GM12878 (cell line): ENCODE results near the gene DEF6. TPM values are rescaled to one million over a fixed set of nuclear protein-coding genes. Genes with fewer than 3 reads are reported as not detected.

Experiments
- ATAC-seq: fragments of 200-7000 bp; cut with Tn5 transposase; 3 replicates; pipeline ENCODE4 v1.9.1; 2020; ENCODE audit warnings: mild to moderate bottlenecking, moderate library complexity
- BruUV-seq: library from RNA; stranded (reverse); fragments of 400-500 nt; replicated peaks from 2 replicates; lab custom pipeline; 2021; lab: Mats Ljungman, UMichigan
- CTCF ChIA-PET: fragments of 300-600 bp; sonication (Branson Sonifier 250); formaldehyde crosslinking; extraction: SDS; loops from one replicate; lab custom pipeline; 2021; ENCODE audit warnings: inconsistent platforms; lab: Yijun Ruan, JAX
- POLR2A ChIA-PET: fragments of 350-600 bp; formaldehyde crosslinking; extraction: SDS; loops from one replicate; lab custom pipeline; 2021; ENCODE audit warnings: inconsistent platforms; lab: Charles Lee
- RAD21 ChIA-PET: fragments of 300-600 bp; sonication (Branson Sonifier 250); formaldehyde crosslinking; loops from one replicate; lab custom pipeline; 2023; ENCODE audit warnings: antibody characterized with exemption; ENCODE audit not compliant: unreplicated experiment; lab: Charles Lee
- SMC1A ChIA-PET: fragments of 300-600 bp; sonication (Branson Sonifier 250); formaldehyde crosslinking; loops from one replicate; lab custom pipeline; 2023; ENCODE audit not compliant: unreplicated experiment, uncharacterized antibody; lab: Charles Lee
- DNase-seq: peaks from one replicate; pipeline ENCODE4 v3.0.0-alpha.2; 2011; ENCODE audit warnings: low read depth, low spot score
- FAIRE-seq: peaks from 3 replicates; lab custom pipeline; 2011; peaks lifted over from hg19 to GRCh38; lab: Jason Lieb, UNC
- H2AFZ ChIP-seq: 2 replicates; pipeline ENCODE4 v1.6.0; 2011; ENCODE audit warnings: low read depth, low read length, control low read depth; ENCODE audit not compliant: control insufficient read depth
- H3K27ac ChIP-seq: 2 replicates; pipeline ENCODE4 v1.5.1; 2011; ENCODE audit warnings: control low read depth; ENCODE audit not compliant: control insufficient read depth, insufficient read depth
- H3K27me3 ChIP-seq, 2 experiments: replicated peaks in 1 of 2; 2 replicates each; pipeline versions ENCODE4 v1.6.0 to v1.6.1; 2011; ENCODE audit warnings: low read length in 1 of 2; ENCODE audit not compliant: control insufficient read depth in 2 of 2, insufficient read depth in 2 of 2
- H3K36me3 ChIP-seq, 2 experiments: 2 replicates each; pipeline ENCODE4 v1.5.1; 2011; ENCODE audit warnings: low read length in 1 of 2; ENCODE audit not compliant: control insufficient read depth in 2 of 2, insufficient read depth in 2 of 2
- H3K4me1 ChIP-seq: 2 replicates; pipeline ENCODE4 v1.6.1; 2011; ENCODE audit warnings: mild to moderate bottlenecking, low read length, moderate library complexity, mixed read lengths; ENCODE audit not compliant: control insufficient read depth, insufficient read depth
- H3K4me2 ChIP-seq: 2 replicates; pipeline ENCODE4 v1.6.0; 2011; ENCODE audit warnings: control low read depth; ENCODE audit not compliant: control insufficient read depth, insufficient read depth
- H3K4me3 ChIP-seq: fragments of 200-600 bp; sonication (generic); 2 replicates; pipeline ENCODE4 v1.5.1; 2016
- H3K79me2 ChIP-seq: 2 replicates; pipeline ENCODE4 v1.6.0; 2011; ENCODE audit warnings: low read length; ENCODE audit not compliant: control insufficient read depth, insufficient read depth
- H3K9ac ChIP-seq: 2 replicates; pipeline ENCODE4 v1.8.0; 2011; ENCODE audit warnings: low read length, control low read depth, mixed read lengths; ENCODE audit not compliant: control insufficient read depth, insufficient read depth
- H3K9me3 ChIP-seq: replicated peaks from 3 replicates; pipeline ENCODE4 v1.5.1; 2011; ENCODE audit warnings: mild to moderate bottlenecking, low read length; ENCODE audit not compliant: control insufficient read depth, insufficient read depth
- H4K20me1 ChIP-seq: 2 replicates; pipeline ENCODE4 v1.6.0; 2011; ENCODE audit not compliant: control insufficient read depth, insufficient read depth
- BCL11A ChIP-seq: IDR thresholded peaks from 2 replicates; pipeline ENCODE4 v1.6.1; 2011; ENCODE audit warnings: low read depth, low read length
- CBFB ChIP-seq: IDR thresholded peaks from 2 replicates; pipeline ENCODE4 v1.6.1; 2016; ENCODE audit warnings: antibody characterized with exemption, low read depth
- DPF2 ChIP-seq: fragments of 450-650 bp; IDR thresholded peaks from 2 replicates; pipeline ENCODE4 v1.6.1; 2017; ENCODE audit warnings: mild to moderate bottlenecking
- E2F8 ChIP-seq: fragments of 450-650 bp; IDR thresholded peaks from 2 replicates; pipeline ENCODE4 v1.6.1; 2018; ENCODE audit warnings: mild to moderate bottlenecking, low read depth, moderate library complexity; ENCODE audit not compliant: partially characterized antibody
- IRF4 ChIP-seq: IDR thresholded peaks from 2 replicates; pipeline ENCODE4 v1.6.1; 2011; ENCODE audit warnings: low read depth, low read length
- NFYA ChIP-seq: IDR thresholded peaks from 2 replicates; pipeline ENCODE4 v1.6.1; 2011; ENCODE audit warnings: low read depth, mild to moderate bottlenecking, low read length, improper control_type of control experiment, borderline replicate concordance
- SMAD1 ChIP-seq: fragments of 450-650 bp; IDR thresholded peaks from 2 replicates; pipeline ENCODE4 v1.6.1; 2018; ENCODE audit warnings: mild to moderate bottlenecking, low read depth; ENCODE audit not compliant: partially characterized antibody
- ZNF207 ChIP-seq: fragments of 450-650 bp; IDR thresholded peaks from 2 replicates; pipeline ENCODE4 v1.6.1; 2014; ENCODE audit warnings: antibody characterized with exemption, mild to moderate bottlenecking, borderline replicate concordance
- WGBS: methylation state at CpG from one replicate; pipeline ENCODE4 v1.1.6; 2016; ENCODE audit warnings: low lambda C conversion rate; ENCODE audit not compliant: insufficient replicate concordance, insufficient coverage; ENCODE audit errors: missing lambda C conversion rate; 5-methylcytosine and 5-hydroxymethylcytosine counted together
- in situ Hi-C: fragments of 300-500 bp; cut with MboI; formaldehyde crosslinking; loops from 9 replicates; pipeline ENCODE4 v1.14.3; 2018; ENCODE audit warnings: mixed read lengths
- intact Hi-C: fragments of 100-400 bp; cut with micrococcal nuclease; formaldehyde crosslinking; loops from one replicate; pipeline ENCODE4 v1.14.2; 2022; ENCODE audit not compliant: unreplicated experiment
- polyA plus RNA-seq, 11 experiments: library from polyadenylated mRNA; depleted of rRNA in 4 of 11; unstranded in 6 of 11; stranded (reverse) in 5 of 11; fragments of >200 nt; fragmentation: Nextera tagmentation in 4 of 11; fragmentation: Illumina TruSeq in 1 of 11; extraction: Ambion mirVana in 4 of 11; extraction: Trizol in 1 of 11; gene quantifications; 1 replicate in 1 of 11; 2 replicates in 10 of 11; pipeline versions ENCODE4 v1.2.1 to v1.2.3, GENCODE V29; 2011 to 2016; ENCODE audit warnings: inconsistent platforms in 2 of 11, missing spikeins in 2 of 11, low read depth in 1 of 11
- total RNA-seq, 4 experiments: library from RNA; depleted of rRNA in 3 of 4; stranded (reverse); fragments of >200 nt in 3 of 4; fragmentation: Illumina TruSeq in 1 of 4; extraction: Trizol in 1 of 4; gene quantifications; 2 replicates each; pipeline versions ENCODE4 v1.2.1 to v1.2.3, GENCODE V29; 2013 to 2021

DEF6 gene
- total and polyA plus RNA-seq, 10 of the 15 experiments (the other 5 are each of a cell fraction or from before 2014, with no cell fraction given), result 3.3 to 69.5 (median 48.8) TPM

- no peak for TF ChIP-seq E2F8
Observed at GRCh38 chr6:35282472-35282871, 15.1 kb upstream of the DEF6 start (continued).

GRCh38 chr6:35283361-35283760 lies 14.3 kb upstream of the DEF6 start:
- POLR2A ChIA-PET, result no interaction called here
- no peak for FAIRE-seq
- no peaks in the 10 kb centered on the region for H3K4me1 ChIP-seq
- DNase-seq, result no peak
- H3K9ac ChIP-seq, result no peak overlapping the region
- no peak for TF ChIP-seq IRF4
- no peak for TF ChIP-seq BCL11A
- no peak for TF ChIP-seq ZNF207
- TF ChIP-seq DPF2, result no peak
- no peak for TF ChIP-seq NFYA
- TF ChIP-seq CBFB, result no peak
- no peak for TF ChIP-seq SMAD1
- H3K36me3 ChIP-seq, result peaks cover 5 to 19% of the 10 kb centered on the region in 2 experiments
- WGBS, result 68% methylated on average over 2 of the region's 2 CpGs
- H2AFZ ChIP-seq, result no peak overlapping the region
- SMC1A ChIA-PET, result interaction anchor here (1.6 kb wide), 1 partner anchor 18 kb away, joined by 4 read pairs; no protein-coding TSS in a partner anchor
- H4K20me1 ChIP-seq, result no peaks in the 10 kb centered on the region
- no peaks in the 10 kb centered on the region for H3K9me3 ChIP-seq
- no peak overlapping the region for H3K4me3 ChIP-seq
- intact Hi-C loops (no loop called here), in situ Hi-C loops (no loop called here)
- ATAC-seq, result no peak
- no TSS peak for BruUV-seq
- CTCF ChIA-PET, result interaction anchor here (1.4 kb wide), 1 partner anchor 45 kb away, joined by 3 read pairs; no protein-coding TSS in a partner anchor
- RAD21 ChIA-PET, result no interaction called here
- H3K4me2 ChIP-seq, result no peak overlapping the region
- no peaks in the 10 kb centered on the region for H3K79me2 ChIP-seq
- no peaks in the 10 kb centered on the region for H3K27me3 ChIP-seq
- H3K27ac ChIP-seq, result no peak overlapping the region
